ENCODE results near the gene DNAH8.
A peak's percentile ranks its signal among the peaks of the same experiment; 100 is the strongest.

DNAH8 gene

GRCh38 chr6:38738261-38738660, 23.1 kb downstream of the DNAH8 start:
- no peak for DNase-seq (ENCODE audit: extremely low read depth in 1 of 2, low read depth in 1 of 2)

- DNase-seq (ENCODE audit: extremely low read depth in 1 of 2, low read depth in 1 of 2), result no peak
These were observed 24.4 kb downstream of the DNAH8 start for GRCh38 chr6:38739532-38739931.

- no peak for DNase-seq (ENCODE audit: extremely low read depth in 1 of 2, low read depth in 1 of 2)
These were observed 34.4 kb downstream of the DNAH8 start for GRCh38 chr6:38749473-38749872.

GRCh38 chr6:38750968-38751615, 36.0 kb downstream of the DNAH8 start:
- peak in 1 of 2 donors; percentile 23 for DNase-seq (ENCODE audit: extremely low read depth in 1 of 2, low read depth in 1 of 2)

- no peak for DNase-seq (ENCODE audit: extremely low read depth in 1 of 2, low read depth in 1 of 2)
These were observed 38.6 kb downstream of the DNAH8 start for GRCh38 chr6:38753707-38754106.

- DNase-seq (ENCODE audit: extremely low read depth in 1 of 2, low read depth in 1 of 2), result no peak
These were observed 40.1 kb downstream of the DNAH8 start for GRCh38 chr6:38755207-38755606.

- no peak for DNase-seq (ENCODE audit: extremely low read depth in 1 of 2, low read depth in 1 of 2)
These were observed 40.8 kb downstream of the DNAH8 start for GRCh38 chr6:38755874-38756273.

GRCh38 chr6:38760097-38760496, 45.0 kb downstream of the DNAH8 start:
- DNase-seq (ENCODE audit: extremely low read depth in 1 of 2, low read depth in 1 of 2), result no peak

GRCh38 chr6:38762848-38763247, 47.7 kb downstream of the DNAH8 start:
- DNase-seq (ENCODE audit: extremely low read depth in 1 of 2, low read depth in 1 of 2), result no peak

- DNase-seq (ENCODE audit: extremely low read depth in 1 of 2, low read depth in 1 of 2), result no peak
These were observed 52.4 kb downstream of the DNAH8 start for GRCh38 chr6:38767560-38767959.

- no peak for DNase-seq (ENCODE audit: extremely low read depth in 1 of 2, low read depth in 1 of 2)
These were observed 58.2 kb downstream of the DNAH8 start for GRCh38 chr6:38773338-38773737.

- no peak for DNase-seq (ENCODE audit: extremely low read depth in 1 of 2, low read depth in 1 of 2)
These were observed 60.0 kb downstream of the DNAH8 start for GRCh38 chr6:38774929-38775707.

- DNase-seq (ENCODE audit: extremely low read depth in 1 of 2, low read depth in 1 of 2), result no peak
These were observed 60.8 kb downstream of the DNAH8 start for GRCh38 chr6:38775870-38776269.

GRCh38 chr6:38776515-38776914, 61.4 kb downstream of the DNAH8 start:
- no peak for DNase-seq (ENCODE audit: extremely low read depth in 1 of 2, low read depth in 1 of 2)

GRCh38 chr6:38779310-38780062, 64.4 kb downstream of the DNAH8 start:
- DNase-seq (ENCODE audit: extremely low read depth in 1 of 2, low read depth in 1 of 2), result no peak

- no peak for DNase-seq (ENCODE audit: extremely low read depth in 1 of 2, low read depth in 1 of 2)
These were observed 67.5 kb downstream of the DNAH8 start for GRCh38 chr6:38782616-38783015.

- DNase-seq (ENCODE audit: extremely low read depth in 1 of 2, low read depth in 1 of 2), result no peak
These were observed 68.5 kb downstream of the DNAH8 start for GRCh38 chr6:38783443-38784228.

GRCh38 chr6:38784506-38785235, 69.6 kb downstream of the DNAH8 start:
- DNase-seq (ENCODE audit: extremely low read depth in 1 of 2, low read depth in 1 of 2), result no peak

- DNase-seq (ENCODE audit: extremely low read depth in 1 of 2, low read depth in 1 of 2), result no peak
These were observed 71.4 kb downstream of the DNAH8 start for GRCh38 chr6:38786486-38786885.

- no peak for DNase-seq (ENCODE audit: extremely low read depth in 1 of 2, low read depth in 1 of 2)
These were observed 74.1 kb downstream of the DNAH8 start for GRCh38 chr6:38789256-38789655.
